Left ventricle myocardium inferior (tissue), 1 donor: ENCODE measurements around the gene EXOSC3. TPM values are rescaled to one million over a fixed set of nuclear protein-coding genes. Genes with fewer than 3 reads are reported as not detected.

Experiments used
- DNase-seq: peaks from one replicate; pipeline ENCODE4 v3.0.0-alpha.2; 2020
- H3K27ac ChIP-seq: fragments of 200-600 bp; replicated peaks from 2 replicates; pipeline ENCODE4 v1.8.0; 2021
- H3K27me3 ChIP-seq: fragments of 200-600 bp; 2 replicates; pipeline ENCODE4 v1.8.0; 2021; ENCODE audit warnings: low read depth
- H3K36me3 ChIP-seq: fragments of 200-600 bp; 2 replicates; pipeline ENCODE4 v1.8.0; 2021
- H3K4me1 ChIP-seq: fragments of 200-600 bp; 2 replicates; pipeline ENCODE4 v1.8.0; 2021
- H3K4me3 ChIP-seq: fragments of 200-600 bp; 2 replicates; pipeline ENCODE4 v1.8.0; 2021; ENCODE audit warnings: mild to moderate bottlenecking, moderate library complexity
- H3K9me3 ChIP-seq: fragments of 200-600 bp; replicated peaks from 2 replicates; pipeline ENCODE4 v1.8.0; 2021
- CTCF ChIP-seq: fragments of 200-600 bp; IDR thresholded peaks from 2 replicates; pipeline ENCODE4 v1.8.0; 2021; ENCODE audit warnings: antibody characterized with exemption, mild to moderate bottlenecking, borderline replicate concordance
- intact Hi-C: fragments of 100-400 bp; cut with micrococcal nuclease; formaldehyde crosslinking; loops from one replicate; pipeline ENCODE4 v1.11.0; 2022
- total RNA-seq: library from RNA; stranded (reverse); fragmentation: NEBNext Ultra II Directional; extraction: Animal tissue kit (Norgen Biotek cat#: 25700); gene quantifications from one replicate; pipeline ENCODE4 v1.2.1, GENCODE V29; 2021
- donor health status: DM: no; HTN: yes; CAD: no; lungs with severe emphysema.

The EXOSC3 gene
- total RNA-seq, 1 donor from 2014 or later = 15.9 TPM

GRCh38 chr9:37730256-37730655 is 54.6 kb downstream of the EXOSC3 start:
- DNase-seq = no peak
- Histone ChIP-seq H3K9me3 (no peaks in the 10 kb centered on the region), H3K4me3 (no peak overlapping the region), H3K36me3 (no peaks in the 10 kb centered on the region), H3K27ac (no peak overlapping the region), H3K27me3 (peaks cover 15% of the 10 kb centered on the region), H3K4me1 (no peaks in the 10 kb centered on the region)
- no peak for TF ChIP-seq CTCF
- intact Hi-C loops = no loop called here

Other genes starting within 250 kb of the EXOSC3 start
- gene FBXO10, start 208.7 kb downstream of the EXOSC3 start, total RNA-seq = 6.7 TPM
- gene TOMM5, start 192.5 kb downstream of the EXOSC3 start, total RNA-seq = 56.4 TPM
- gene FRMPD1, start 134.1 kb downstream of the EXOSC3 start, total RNA-seq = 1.1 TPM
- gene TRMT10B, start 31.3 kb downstream of the EXOSC3 start, total RNA-seq = 4.5 TPM
- gene DCAF10, start 15.7 kb upstream of the EXOSC3 start, total RNA-seq = 20.8 TPM
- gene SLC25A51, start 119.1 kb upstream of the EXOSC3 start, total RNA-seq = 21.4 TPM